HG03520 (cell line): Measurements from ENCODE around the gene JAK3.
"Not testable (repeated sequence)": the region's sequence is repeated elsewhere in the genome, so short reads cannot be mapped to it uniquely, and the experiment has no call there.

Source experiments
- ATAC-seq: cut with Tn5 transposase; IDR thresholded peaks from one replicate; pipeline ENCODE4 v1.9.1; 2021; ENCODE audit warnings: mild to moderate bottlenecking, moderate library complexity; ENCODE audit not compliant: unreplicated experiment

JAK3 gene

GRCh38 chr19:17807731-17808316 is 40.0 kb downstream of the JAK3 start:
- no peak for ATAC-seq

GRCh38 chr19:17806945-17807344 is 40.8 kb downstream of the JAK3 start:
- no peak for ATAC-seq

- ATAC-seq = no peak
Observed at GRCh38 chr19:17805427-17805826, 42.4 kb downstream of the JAK3 start.

- ATAC-seq = no peak
Observed at GRCh38 chr19:17803264-17803896, 44.4 kb downstream of the JAK3 start.

- ATAC-seq = no peak
Observed at GRCh38 chr19:17802137-17802858, 45.5 kb downstream of the JAK3 start.

- ATAC-seq = not testable (repeated sequence)
Observed at GRCh38 chr19:17798599-17798998, 49.2 kb downstream of the JAK3 start.

- no peak for ATAC-seq
Observed at GRCh38 chr19:17797424-17798201, 50.2 kb downstream of the JAK3 start.

GRCh38 chr19:17796838-17797423 is 50.9 kb downstream of the JAK3 start:
- ATAC-seq = no peak

GRCh38 chr19:17796013-17796837 is 51.6 kb downstream of the JAK3 start:
- no peak for ATAC-seq

- ATAC-seq = no peak
Observed at GRCh38 chr19:17795495-17795856, 52.3 kb downstream of the JAK3 start.

- no peak for ATAC-seq
Observed at GRCh38 chr19:17794731-17795494, 52.9 kb downstream of the JAK3 start, which contains the start of gene B3GNT3. B3GNT3 (plus strand) TSS chr19:17795138; CDS start chr19:17807808, 12,670 bp downstream.

- no peak for ATAC-seq
Observed at GRCh38 chr19:17794412-17794730, 53.4 kb downstream of the JAK3 start.

GRCh38 chr19:17790059-17790780 is 57.6 kb downstream of the JAK3 start:
- no peak for ATAC-seq

- no peak for ATAC-seq
Observed at GRCh38 chr19:17788632-17789031, 59.1 kb downstream of the JAK3 start.

- no peak for ATAC-seq
Observed at GRCh38 chr19:17787274-17787913, 60.4 kb downstream of the JAK3 start.

- ATAC-seq = no peak
Observed at GRCh38 chr19:17784201-17785008, 63.4 kb downstream of the JAK3 start.

GRCh38 chr19:17783721-17784120 is 64.1 kb downstream of the JAK3 start:
- ATAC-seq = not testable (repeated sequence)

GRCh38 chr19:17780781-17781180 is 67.0 kb downstream of the JAK3 start:
- no peak for ATAC-seq
